Fibroblast of mammary gland (primary cell): ENCODE measurements around the gene CPA1.
A peak's percentile ranks its signal among the peaks of the same experiment; 100 is the strongest.

Source experiments
- DNase-seq: peaks from one replicate; pipeline ENCODE4 v3.0.0-alpha.2; 2010; ENCODE audit warnings: low read depth
- H3K4me3 ChIP-seq: 2 replicates; pipeline ENCODE4 v1.5.1; 2011; ENCODE audit warnings: low read depth, mild to moderate bottlenecking, low read length, moderate library complexity; ENCODE audit not compliant: control insufficient read depth
- TF ChIP-seq, protein P1 (sequence below): conservative IDR thresholded peaks from 2 replicates; pipeline ENCODE4 v1.5.1; 2011; ENCODE audit warnings: low read depth, low read length, inconsistent platforms; ENCODE audit not compliant: control insufficient read depth, insufficient read depth

CPA1 gene

DNA sequence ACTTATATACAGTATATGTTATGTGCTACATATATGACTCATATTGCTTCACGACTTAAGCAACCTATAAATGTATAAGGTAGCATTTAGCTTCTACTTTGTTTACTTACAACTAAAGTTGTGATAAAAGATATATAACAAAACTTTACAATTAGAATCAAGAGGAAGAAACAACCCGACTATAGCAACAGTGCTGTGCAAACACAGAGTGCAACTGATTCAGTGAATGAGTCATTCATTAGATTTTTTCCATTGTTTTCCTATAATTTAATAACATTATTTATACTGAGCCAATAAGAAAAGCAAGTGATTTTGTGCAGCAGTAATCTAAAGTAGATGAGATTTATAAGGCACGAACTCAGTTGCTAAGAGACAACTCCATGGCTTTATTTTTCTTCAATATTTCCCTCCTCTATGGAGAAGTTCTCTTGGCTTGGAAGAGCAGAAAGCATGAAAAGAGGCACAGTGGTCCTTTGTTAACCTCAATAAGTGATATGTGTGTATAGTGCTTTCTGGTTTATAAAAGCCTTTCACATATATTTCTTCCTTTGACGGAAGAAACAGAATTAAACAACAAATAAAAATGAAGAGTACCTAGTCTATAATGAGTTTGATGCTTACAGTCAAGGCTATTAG is 40.8 kb downstream of the CPA1 start:
- no peak overlapping the region for H3K4me3 ChIP-seq
- peak; percentile 23 for DNase-seq
- TF ChIP-seq, protein P1, sequence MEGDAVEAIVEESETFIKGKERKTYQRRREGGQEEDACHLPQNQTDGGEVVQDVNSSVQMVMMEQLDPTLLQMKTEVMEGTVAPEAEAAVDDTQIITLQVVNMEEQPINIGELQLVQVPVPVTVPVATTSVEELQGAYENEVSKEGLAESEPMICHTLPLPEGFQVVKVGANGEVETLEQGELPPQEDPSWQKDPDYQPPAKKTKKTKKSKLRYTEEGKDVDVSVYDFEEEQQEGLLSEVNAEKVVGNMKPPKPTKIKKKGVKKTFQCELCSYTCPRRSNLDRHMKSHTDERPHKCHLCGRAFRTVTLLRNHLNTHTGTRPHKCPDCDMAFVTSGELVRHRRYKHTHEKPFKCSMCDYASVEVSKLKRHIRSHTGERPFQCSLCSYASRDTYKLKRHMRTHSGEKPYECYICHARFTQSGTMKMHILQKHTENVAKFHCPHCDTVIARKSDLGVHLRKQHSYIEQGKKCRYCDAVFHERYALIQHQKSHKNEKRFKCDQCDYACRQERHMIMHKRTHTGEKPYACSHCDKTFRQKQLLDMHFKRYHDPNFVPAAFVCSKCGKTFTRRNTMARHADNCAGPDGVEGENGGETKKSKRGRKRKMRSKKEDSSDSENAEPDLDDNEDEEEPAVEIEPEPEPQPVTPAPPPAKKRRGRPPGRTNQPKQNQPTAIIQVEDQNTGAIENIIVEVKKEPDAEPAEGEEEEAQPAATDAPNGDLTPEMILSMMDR: no peak

- TF ChIP-seq, protein P1: no peak
- peak; percentile 45 for DNase-seq
- no peak overlapping the region for H3K4me3 ChIP-seq
Measured at GRCh38 chr7:130421684-130422083, 41.4 kb downstream of the CPA1 start.

DNA sequence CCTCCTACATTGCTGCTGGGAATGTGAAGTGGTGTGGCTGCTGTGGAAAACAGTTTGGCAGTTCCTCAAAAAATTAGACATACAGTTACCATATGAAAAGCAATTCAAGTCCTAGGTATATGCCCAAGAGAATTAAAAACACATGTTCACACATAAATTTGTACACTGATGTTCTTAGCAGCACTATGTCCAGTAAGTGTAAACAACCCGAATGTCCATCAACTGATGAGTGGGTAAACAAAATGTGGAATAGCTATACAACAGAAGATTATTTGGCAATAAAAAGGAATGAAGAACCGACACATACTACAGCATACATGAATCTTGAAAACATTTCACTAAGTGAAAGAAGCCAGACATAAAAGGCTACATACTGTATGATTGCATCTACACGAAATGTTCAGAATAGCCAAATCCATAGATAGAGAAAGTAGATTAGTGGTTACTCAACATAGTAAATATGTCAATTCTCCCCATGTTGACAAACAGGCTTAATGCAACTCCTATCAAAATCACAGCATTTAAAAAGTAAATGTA is 43.3 kb downstream of the CPA1 start:
- TF ChIP-seq, protein P1: no peak
- H3K4me3 ChIP-seq: no peak overlapping the region
- DNase-seq: no peak

GRCh38 chr7:130425796-130426195 is 45.5 kb downstream of the CPA1 start:
- TF ChIP-seq, protein P1: no peak
- DNase-seq: no peak
- no peak overlapping the region for H3K4me3 ChIP-seq

- TF ChIP-seq, protein P1: no peak
- no peak for DNase-seq
- no peak overlapping the region for H3K4me3 ChIP-seq
Measured at GRCh38 chr7:130426564-130426963, 46.3 kb downstream of the CPA1 start.

DNA sequence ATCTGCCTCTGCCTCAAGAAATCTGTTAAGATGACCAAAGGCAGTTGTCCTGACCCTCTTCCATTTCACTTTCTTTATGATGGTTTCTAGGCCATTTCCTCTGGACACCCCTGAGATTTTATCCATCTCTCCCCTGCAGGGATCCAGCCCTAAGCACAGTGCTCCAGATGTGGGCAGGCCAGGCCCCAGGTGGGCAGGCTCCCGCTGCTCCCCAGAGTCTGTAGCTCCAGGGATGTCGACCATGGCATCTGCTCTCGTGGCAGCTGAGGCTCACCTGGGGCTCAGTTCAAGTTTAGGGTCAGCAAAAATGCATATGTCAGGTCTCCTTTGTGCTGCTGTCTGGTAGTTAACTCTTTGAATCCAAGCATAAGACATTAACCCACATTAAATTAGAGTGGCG is 48.7 kb downstream of the CPA1 start:
- H3K4me3 ChIP-seq: no peak overlapping the region
- no peak for DNase-seq
- TF ChIP-seq, protein P1: no peak

DNA sequence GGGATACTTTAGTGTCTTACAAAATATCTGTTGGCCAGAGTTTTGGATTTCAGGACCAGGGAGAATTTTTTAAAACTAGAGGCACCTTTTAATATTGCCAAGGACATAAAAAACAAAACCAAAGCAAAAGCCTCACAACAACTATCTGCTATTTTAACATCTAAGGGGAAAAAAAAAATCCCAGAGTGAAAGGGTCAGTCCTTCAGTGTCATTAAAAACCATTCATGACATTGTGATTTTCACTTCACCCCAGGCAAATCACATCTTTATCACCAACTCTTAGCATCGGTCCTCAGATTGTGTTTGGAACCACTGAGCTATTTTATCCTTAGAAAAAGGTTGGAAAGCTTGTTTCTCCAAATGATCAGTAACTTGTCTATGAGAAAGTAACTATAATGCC is 49.8 kb downstream of the CPA1 start:
- no peak overlapping the region for H3K4me3 ChIP-seq
- TF ChIP-seq, protein P1: no peak
- no peak for DNase-seq
